GM10248 (cell line): ENCODE data around the gene SYT17.
"Not testable (repeated sequence)": the region's sequence is repeated elsewhere in the genome, so short reads cannot be mapped to it uniquely, and the experiment has no call there.

ENCODE experiments used
- CTCF ChIA-PET: fragments of 300-600 bp; sonication (Branson Sonifier 250); formaldehyde crosslinking; extraction: SDS; loops from one replicate; lab custom pipeline; 2021; ENCODE audit warnings: antibody characterized with exemption; lab: Yijun Ruan, JAX
- POLR2A ChIA-PET: fragments of 350-650 bp; sonication (Branson Sonifier 250); formaldehyde crosslinking; extraction: SDS; loops from one replicate; lab custom pipeline; 2020; ENCODE audit warnings: antibody characterized with exemption; lab: Yijun Ruan, JAX
- DNase-seq: peaks from one replicate; pipeline ENCODE4 v3.0.0; 2012; ENCODE audit errors: extremely low spot score
- TF ChIP-seq, protein P1 (sequence below): IDR thresholded peaks from 2 replicates; pipeline ENCODE4 v1.5.1; 2012; ENCODE audit warnings: mild to moderate bottlenecking, low read depth; ENCODE audit errors: extremely low read depth, missing control alignments, control extremely low read depth

Gene SYT17

DNA sequence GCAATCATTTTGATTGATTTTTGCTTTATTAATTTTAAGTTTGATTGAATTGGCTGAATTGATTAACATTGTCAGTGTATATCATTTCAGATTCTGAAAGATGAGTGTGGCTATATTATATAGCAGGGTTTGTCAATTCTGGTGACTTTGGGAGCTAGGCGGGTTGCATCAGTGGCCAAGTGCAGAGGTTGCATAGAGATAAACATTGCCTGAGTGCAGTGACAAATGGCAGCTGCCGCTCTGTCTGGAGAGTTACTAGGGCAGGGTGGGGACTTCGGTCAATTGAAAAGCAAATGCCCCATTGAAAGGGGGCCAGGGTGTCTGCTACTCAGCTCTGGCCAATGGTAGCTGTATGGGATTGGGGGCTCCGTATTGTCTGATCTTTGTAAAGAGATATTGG is 12.7 kb downstream of the SYT17 start:
- no peak for DNase-seq
- ChIA-PET POLR2A (no interaction called here), CTCF (interaction anchor here (0.8 to 4.0 kb wide), 7 partner anchors 11 to 158 kb away, joined by 3 to 53 read pairs (median 5); no protein-coding TSS in a partner anchor)
- TF ChIP-seq, protein P1, sequence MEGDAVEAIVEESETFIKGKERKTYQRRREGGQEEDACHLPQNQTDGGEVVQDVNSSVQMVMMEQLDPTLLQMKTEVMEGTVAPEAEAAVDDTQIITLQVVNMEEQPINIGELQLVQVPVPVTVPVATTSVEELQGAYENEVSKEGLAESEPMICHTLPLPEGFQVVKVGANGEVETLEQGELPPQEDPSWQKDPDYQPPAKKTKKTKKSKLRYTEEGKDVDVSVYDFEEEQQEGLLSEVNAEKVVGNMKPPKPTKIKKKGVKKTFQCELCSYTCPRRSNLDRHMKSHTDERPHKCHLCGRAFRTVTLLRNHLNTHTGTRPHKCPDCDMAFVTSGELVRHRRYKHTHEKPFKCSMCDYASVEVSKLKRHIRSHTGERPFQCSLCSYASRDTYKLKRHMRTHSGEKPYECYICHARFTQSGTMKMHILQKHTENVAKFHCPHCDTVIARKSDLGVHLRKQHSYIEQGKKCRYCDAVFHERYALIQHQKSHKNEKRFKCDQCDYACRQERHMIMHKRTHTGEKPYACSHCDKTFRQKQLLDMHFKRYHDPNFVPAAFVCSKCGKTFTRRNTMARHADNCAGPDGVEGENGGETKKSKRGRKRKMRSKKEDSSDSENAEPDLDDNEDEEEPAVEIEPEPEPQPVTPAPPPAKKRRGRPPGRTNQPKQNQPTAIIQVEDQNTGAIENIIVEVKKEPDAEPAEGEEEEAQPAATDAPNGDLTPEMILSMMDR, result no peak

DNA sequence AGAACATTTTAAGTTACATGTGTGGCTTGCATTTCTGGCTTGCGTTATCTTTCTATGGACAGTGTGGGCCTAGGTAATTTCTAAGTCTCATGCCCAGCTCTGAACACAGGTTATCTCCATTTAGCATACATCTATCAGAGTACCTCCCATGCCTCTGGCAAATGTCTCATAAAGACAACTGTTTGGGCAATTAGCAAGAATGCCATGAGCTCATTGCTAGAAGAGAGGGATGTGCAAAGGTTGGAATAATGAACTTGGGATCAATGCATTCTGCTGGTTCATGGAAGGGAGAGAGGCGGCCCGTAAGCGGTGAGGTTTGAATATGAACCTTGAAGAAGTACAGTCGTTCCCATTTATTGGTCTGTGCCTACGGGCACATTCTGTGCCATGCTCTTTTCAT is 14.4 kb downstream of the SYT17 start:
- TF ChIP-seq, protein P1, result no peak
- CTCF ChIA-PET, result interaction anchor here (1.3 to 2.1 kb wide), 2 partner anchors 47 to 97 kb away, joined by 3 to 6 read pairs; no protein-coding TSS in a partner anchor
- POLR2A ChIA-PET, result no interaction called here
- no peak for DNase-seq

DNA sequence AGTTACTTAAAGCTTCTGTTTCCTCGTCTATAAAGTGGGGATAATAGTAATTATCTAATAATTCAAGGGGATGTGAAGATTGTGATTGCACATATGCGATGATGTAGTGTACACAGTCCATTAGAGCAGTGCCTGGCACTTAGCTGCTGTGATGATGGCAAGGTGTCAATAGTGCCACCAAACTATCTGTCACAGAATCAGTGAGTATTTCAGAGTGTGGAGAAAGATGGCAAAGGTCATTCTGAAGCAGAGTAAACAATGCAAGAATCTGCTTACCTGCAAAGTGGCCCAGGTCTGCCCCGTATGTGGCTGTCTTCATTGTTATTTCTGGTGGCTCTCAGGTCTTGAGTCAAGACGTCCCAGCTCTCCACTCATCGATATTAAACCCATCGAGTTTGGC is 15.1 kb downstream of the SYT17 start:
- no peak for DNase-seq
- TF ChIP-seq, protein P1, result no peak
- CTCF ChIA-PET, result interaction anchor here (1.3 to 2.1 kb wide), 2 partner anchors 47 to 98 kb away, joined by 3 to 6 read pairs; no protein-coding TSS in a partner anchor
- POLR2A ChIA-PET, result no interaction called here

DNA sequence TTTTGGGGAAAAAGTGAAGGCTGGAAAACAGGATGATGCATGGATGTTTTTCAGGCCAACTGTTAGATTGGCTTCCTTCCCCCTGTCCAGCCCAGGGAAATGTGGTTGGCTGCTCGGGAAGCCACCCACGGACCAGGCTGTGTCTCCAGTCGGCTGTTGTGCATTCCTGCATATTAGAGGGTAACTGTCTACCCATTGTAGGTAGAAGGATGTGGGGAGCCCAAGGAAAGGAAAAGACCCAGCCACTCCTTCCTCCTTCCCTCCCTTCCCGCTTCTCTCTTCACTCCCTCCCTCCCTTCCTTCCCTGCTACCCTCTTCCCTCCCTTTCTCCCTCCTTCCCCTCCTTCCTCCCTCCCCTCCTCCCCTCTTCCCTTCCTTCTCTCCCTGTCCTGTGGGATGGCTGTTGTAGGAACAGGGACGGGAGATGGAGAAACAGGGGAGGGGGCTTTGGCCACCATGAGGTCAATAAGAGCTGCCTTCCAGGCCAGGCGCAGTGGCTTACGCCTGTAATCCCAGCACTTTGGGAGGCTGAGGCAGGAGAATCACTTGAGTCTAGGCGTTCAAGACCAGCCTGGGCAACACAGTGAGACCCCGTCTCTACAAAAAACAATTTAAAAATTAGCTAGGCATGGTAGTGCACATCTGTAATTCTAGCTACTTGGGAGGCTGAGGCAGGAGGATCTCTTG is 16.9 kb downstream of the SYT17 start:
- TF ChIP-seq, protein P1, result no peak
- ChIA-PET CTCF (interaction anchor here (1.5 kb wide), 1 partner anchor 13 kb away, joined by 3 read pairs; no protein-coding TSS in a partner anchor), POLR2A (no interaction called here)
- DNase-seq, result no peak

DNA sequence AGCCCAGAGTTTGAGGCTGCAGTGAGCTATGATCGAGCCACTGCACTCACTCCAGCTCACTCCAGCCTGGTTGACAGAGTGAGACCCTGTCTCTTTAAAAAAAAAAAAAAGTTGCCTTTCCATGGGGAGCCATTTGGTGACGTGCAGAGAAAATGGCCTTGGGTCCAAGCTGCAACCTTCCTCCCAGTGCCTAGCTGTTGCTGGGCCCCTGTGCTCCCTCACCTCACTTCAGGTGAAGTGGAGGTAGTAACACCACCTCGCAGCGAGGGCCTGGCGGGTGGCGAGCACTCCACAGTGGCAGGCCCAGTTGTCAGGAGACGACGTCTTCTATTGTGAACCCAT is 17.4 kb downstream of the SYT17 start:
- ChIA-PET CTCF (no interaction called here), POLR2A (no interaction called here)
- DNase-seq, result no peak

DNA sequence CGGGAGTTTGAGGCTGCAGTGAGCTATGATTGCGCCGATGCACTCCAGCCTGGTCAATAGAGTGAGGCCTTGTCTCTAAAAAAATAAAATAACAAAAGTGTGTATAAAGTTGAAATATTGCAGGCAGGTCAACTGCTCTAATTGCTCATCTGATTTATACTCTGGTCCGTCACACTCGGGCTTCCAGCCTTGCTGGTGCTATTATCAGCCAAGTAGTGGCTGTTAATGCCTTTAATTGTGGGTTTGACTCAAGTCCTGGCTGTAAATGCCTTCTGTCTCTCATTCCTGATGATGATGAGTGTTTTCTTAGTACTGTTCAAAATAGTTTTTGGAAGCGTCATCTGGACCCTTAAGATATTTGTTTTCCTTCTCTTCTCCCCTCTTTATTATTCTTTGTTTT is 18.4 kb downstream of the SYT17 start:
- POLR2A ChIA-PET, result no interaction called here
- CTCF ChIA-PET, result no interaction called here
- TF ChIP-seq, protein P1, result no peak
- DNase-seq, result no peak

More for the DNA sequence above, 17.4 kb downstream of the SYT17 start:
- TF ChIP-seq, protein P1, result no peak

DNA sequence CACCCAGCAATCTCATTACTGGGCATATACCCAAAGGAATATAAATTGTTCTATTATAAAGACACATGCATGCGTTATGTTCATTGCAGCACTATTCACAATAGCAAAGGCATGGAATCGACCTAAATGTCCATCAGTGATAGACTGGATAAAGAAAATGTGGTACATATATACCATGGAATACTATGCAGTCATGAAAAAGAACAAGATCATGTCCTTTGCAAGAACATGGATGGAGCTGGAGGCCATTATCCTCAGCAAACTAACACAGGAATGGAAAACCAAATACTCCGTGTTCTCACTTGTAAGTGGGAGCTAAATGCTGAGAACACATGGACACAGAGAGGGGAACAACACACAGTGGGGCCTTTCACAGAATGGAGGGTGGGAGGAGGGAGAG is 19.9 kb downstream of the SYT17 start:
- CTCF ChIA-PET, result interaction anchor here (1.0 to 3.3 kb wide), 5 partner anchors 9 to 102 kb away, joined by 3 to 27 read pairs (median 3); no protein-coding TSS in a partner anchor
- DNase-seq, POLR2A ChIA-PET: not testable (repeated sequence)
